ENCODE measurements around the gene CISH. TPM values are rescaled to one million over a fixed set of nuclear protein-coding genes. Genes with fewer than 3 reads are reported as not detected.

The CISH gene
- total RNA-seq, 1 donor from 2014 or later: 2.6 TPM

- Mint-ChIP-seq H3K4me1 (ENCODE audit: unreplicated experiment) (peaks cover 30% of the 10 kb centered on the region), H3K27me3 (ENCODE audit: unreplicated experiment) (peaks cover 12% of the 10 kb centered on the region), H3K9me3 (ENCODE audit: unreplicated experiment) (no peaks in the 10 kb centered on the region), H3K27ac (ENCODE audit: unreplicated experiment) (no peak overlapping the region), H3K36me3 (ENCODE audit: low read depth, unreplicated experiment) (peaks cover 4% of the 10 kb centered on the region), H3K4me3 (ENCODE audit: unreplicated experiment) (peak overlapping the region; percentile 76)
- DNase-seq (ENCODE audit: low spot score): peak; percentile 85
- peak; percentile 68 for TF ChIP-seq CTCF (IDR thresholded peaks at IDR 0.05; ENCODE audit: unreplicated experiment)
Observed at GRCh38 chr3:50616003-50616769, 4.6 kb upstream of the CISH start.

- DNase-seq (ENCODE audit: low spot score): no peak
- peaks cover 15% of the 10 kb centered on the region for H3K27me3 Mint-ChIP-seq (ENCODE audit: unreplicated experiment)
- H3K9me3 Mint-ChIP-seq (ENCODE audit: unreplicated experiment): no peaks in the 10 kb centered on the region
- no peak overlapping the region for H3K27ac Mint-ChIP-seq (ENCODE audit: unreplicated experiment)
- peaks cover 31% of the 10 kb centered on the region for H3K4me1 Mint-ChIP-seq (ENCODE audit: unreplicated experiment)
- H3K36me3 Mint-ChIP-seq (ENCODE audit: low read depth, unreplicated experiment): peaks cover 4% of the 10 kb centered on the region
- H3K4me3 Mint-ChIP-seq (ENCODE audit: unreplicated experiment): no peak overlapping the region
- no peak for TF ChIP-seq CTCF (IDR thresholded peaks at IDR 0.05; ENCODE audit: unreplicated experiment)
Observed at GRCh38 chr3:50615190-50615589, 3.6 kb upstream of the CISH start.

- Mint-ChIP-seq H3K27ac (ENCODE audit: unreplicated experiment) (no peak overlapping the region), H3K27me3 (ENCODE audit: unreplicated experiment) (peaks cover 15% of the 10 kb centered on the region), H3K4me3 (ENCODE audit: unreplicated experiment) (peak overlapping the region; percentile 86), H3K9me3 (ENCODE audit: unreplicated experiment) (no peaks in the 10 kb centered on the region), H3K36me3 (ENCODE audit: low read depth, unreplicated experiment) (peaks cover 4% of the 10 kb centered on the region), H3K4me1 (ENCODE audit: unreplicated experiment) (peaks cover 36% of the 10 kb centered on the region)
- no peak for TF ChIP-seq CTCF (IDR thresholded peaks at IDR 0.05; ENCODE audit: unreplicated experiment)
- no peak for DNase-seq (ENCODE audit: low spot score)
Observed at GRCh38 chr3:50612970-50613846, 1.6 kb upstream of the CISH start.

- Mint-ChIP-seq H3K9me3 (ENCODE audit: unreplicated experiment) (no peaks in the 10 kb centered on the region), H3K27me3 (ENCODE audit: unreplicated experiment) (peaks cover 15% of the 10 kb centered on the region), H3K27ac (ENCODE audit: unreplicated experiment) (no peak overlapping the region), H3K36me3 (ENCODE audit: low read depth, unreplicated experiment) (peaks cover 4% of the 10 kb centered on the region), H3K4me1 (ENCODE audit: unreplicated experiment) (peaks cover 36% of the 10 kb centered on the region), H3K4me3 (ENCODE audit: unreplicated experiment) (peak overlapping the region; percentile 86)
- no peak for DNase-seq (ENCODE audit: low spot score)
- TF ChIP-seq CTCF (IDR thresholded peaks at IDR 0.05; ENCODE audit: unreplicated experiment): no peak
Observed at GRCh38 chr3:50612234-50612882, 784 bp upstream of the CISH start.
